OCI-LY3 (cell line): ENCODE data around the gene FOXP3.

ENCODE experiments used
- EZH2phosphoT487 ChIP-seq: fragments of 200-600 bp; shearing (Covaris generic); IDR thresholded peaks from 2 replicates; pipeline ENCODE4 v1.6.1; 2018; ENCODE audit warnings: antibody characterized with exemption, mixed run types, low read depth
- TF ChIP-seq, protein P1 (sequence below): fragments of 200-600, 300-600 bp; sonication (generic); IDR thresholded peaks from 2 replicates; pipeline ENCODE4 v1.5.1; 2014; ENCODE audit warnings: antibody characterized with exemption, low read length, low read depth

DNA sequence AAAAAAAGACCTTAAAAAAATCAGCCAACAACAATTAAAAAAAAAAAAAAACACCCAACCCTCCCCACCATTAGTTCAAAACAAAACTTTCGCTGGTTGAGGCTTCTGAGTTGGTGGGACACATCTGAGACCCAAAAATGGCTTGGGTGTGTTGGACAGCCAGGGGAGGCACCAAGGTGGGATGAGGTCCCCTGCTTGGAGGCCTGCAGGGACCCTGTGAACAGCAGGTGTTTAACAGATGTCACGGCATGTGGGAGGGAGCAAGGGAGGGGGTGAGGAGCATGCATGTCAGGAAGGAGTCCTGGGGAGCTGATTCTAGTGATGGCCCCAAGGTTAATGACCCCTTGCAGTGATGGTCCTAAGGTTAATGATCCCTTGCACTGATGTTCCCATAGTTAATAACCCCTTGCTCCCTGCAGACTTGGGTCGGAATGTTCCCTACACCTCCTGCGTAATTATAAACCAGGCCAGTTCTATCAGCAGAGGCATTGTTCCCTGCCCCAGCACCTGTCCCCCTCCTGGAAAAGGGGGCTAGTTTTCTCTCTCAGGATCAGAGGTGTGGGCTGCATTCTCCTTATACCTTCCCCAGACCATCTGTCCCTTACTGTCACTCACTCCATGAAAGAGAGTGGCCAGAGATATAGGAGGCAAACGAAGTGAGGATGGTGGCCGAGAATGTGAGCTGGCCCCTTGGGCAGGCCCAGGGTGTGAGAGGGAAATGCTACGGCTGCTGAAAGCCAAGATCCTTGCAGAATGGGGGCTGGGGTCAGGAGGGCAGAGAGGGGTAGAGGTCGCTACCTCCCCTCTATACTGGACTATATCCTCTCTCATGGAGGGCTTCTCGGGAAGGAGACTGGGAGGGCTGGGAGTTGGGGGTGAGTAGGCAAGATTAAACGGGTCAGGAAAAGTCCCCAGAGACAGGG lies 2.3 kb upstream of the FOXP3 start:
- TF ChIP-seq, protein P1, sequence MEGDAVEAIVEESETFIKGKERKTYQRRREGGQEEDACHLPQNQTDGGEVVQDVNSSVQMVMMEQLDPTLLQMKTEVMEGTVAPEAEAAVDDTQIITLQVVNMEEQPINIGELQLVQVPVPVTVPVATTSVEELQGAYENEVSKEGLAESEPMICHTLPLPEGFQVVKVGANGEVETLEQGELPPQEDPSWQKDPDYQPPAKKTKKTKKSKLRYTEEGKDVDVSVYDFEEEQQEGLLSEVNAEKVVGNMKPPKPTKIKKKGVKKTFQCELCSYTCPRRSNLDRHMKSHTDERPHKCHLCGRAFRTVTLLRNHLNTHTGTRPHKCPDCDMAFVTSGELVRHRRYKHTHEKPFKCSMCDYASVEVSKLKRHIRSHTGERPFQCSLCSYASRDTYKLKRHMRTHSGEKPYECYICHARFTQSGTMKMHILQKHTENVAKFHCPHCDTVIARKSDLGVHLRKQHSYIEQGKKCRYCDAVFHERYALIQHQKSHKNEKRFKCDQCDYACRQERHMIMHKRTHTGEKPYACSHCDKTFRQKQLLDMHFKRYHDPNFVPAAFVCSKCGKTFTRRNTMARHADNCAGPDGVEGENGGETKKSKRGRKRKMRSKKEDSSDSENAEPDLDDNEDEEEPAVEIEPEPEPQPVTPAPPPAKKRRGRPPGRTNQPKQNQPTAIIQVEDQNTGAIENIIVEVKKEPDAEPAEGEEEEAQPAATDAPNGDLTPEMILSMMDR: no peak
- no peak for TF ChIP-seq EZH2phosphoT487
